DOHH2 (cell line): ENCODE data around the gene RPTOR.

Experiments used
- H3F3A ChIP-seq: fragments of 200-600 bp; sonication (generic), shearing (Covaris generic); 2 replicates; pipeline ENCODE4 v1.6.0; 2016; ENCODE audit warnings: antibody characterized with exemption, mild to moderate bottlenecking; ENCODE audit not compliant: control insufficient read depth, insufficient read depth
- H3K27ac ChIP-seq: fragments of 200-600 bp; sonication (generic); 2 replicates; pipeline ENCODE4 v1.5.1; 2014; ENCODE audit warnings: low read depth, mild to moderate bottlenecking, low read length, moderate library complexity
- H3K27me3 ChIP-seq: fragments of 200-600 bp; sonication (generic); 2 replicates; pipeline ENCODE4 v1.6.1; 2014; ENCODE audit warnings: mild to moderate bottlenecking, low read length, mixed read lengths; ENCODE audit not compliant: control insufficient read depth
- H3K36me3 ChIP-seq: fragments of 200-600 bp; sonication (generic); 2 replicates; pipeline ENCODE4 v1.6.1; 2014; ENCODE audit warnings: mild to moderate bottlenecking, low read length, moderate library complexity, mixed read lengths; ENCODE audit not compliant: control insufficient read depth
- H3K4me1 ChIP-seq: fragments of 200-600 bp; sonication (generic); 2 replicates; pipeline ENCODE4 v1.6.1; 2014; ENCODE audit warnings: mild to moderate bottlenecking, low read length, mixed read lengths; ENCODE audit not compliant: control insufficient read depth
- H3K4me2 ChIP-seq: fragments of 200-600 bp; sonication (generic); 2 replicates; pipeline ENCODE4 v1.6.0; 2014; ENCODE audit warnings: mild to moderate bottlenecking, low read length, moderate library complexity
- H3K4me3 ChIP-seq: fragments of 200-600 bp; sonication (generic); 2 replicates; pipeline ENCODE4 v1.5.1; 2014; ENCODE audit warnings: mild to moderate bottlenecking, low read length, mixed read lengths
- H3K79me2 ChIP-seq: fragments of 200-600 bp; sonication (generic); 2 replicates; pipeline ENCODE4 v1.6.1; 2014; ENCODE audit warnings: mild to moderate bottlenecking, low read length, mixed read lengths; ENCODE audit not compliant: control insufficient read depth
- H3K9me2 ChIP-seq: fragments of 200-600 bp; sonication (generic); replicated peaks from 2 replicates; pipeline ENCODE4 v1.6.1; 2014; ENCODE audit warnings: mild to moderate bottlenecking, low read length, mixed read lengths; ENCODE audit not compliant: control insufficient read depth
- H3K9me3 ChIP-seq: fragments of 200-600 bp; sonication (generic); 2 replicates; pipeline ENCODE4 v1.6.1; 2014; ENCODE audit warnings: antibody characterized with exemption, low read length, mixed read lengths; ENCODE audit not compliant: control insufficient read depth, insufficient read depth
- H4K20me1 ChIP-seq: fragments of 200-600 bp; sonication (generic); 2 replicates; pipeline ENCODE4 v1.6.0; 2014; ENCODE audit warnings: low read depth, mild to moderate bottlenecking, antibody characterized with exemption, low read length, moderate library complexity; ENCODE audit not compliant: control insufficient read depth, insufficient read depth
- CTCF ChIP-seq: fragments of 200-600 bp; sonication (generic); IDR thresholded peaks from one replicate; pipeline ENCODE4 v1.5.1; 2014; ENCODE audit warnings: antibody characterized with exemption, mild to moderate bottlenecking, low read depth, low read length; ENCODE audit not compliant: poor library complexity, severe bottlenecking
- EZH2phosphoT487 ChIP-seq: fragments of 200-600 bp; sonication (generic); IDR thresholded peaks from 2 replicates; pipeline ENCODE4 v1.6.1; 2017; ENCODE audit warnings: borderline replicate concordance, mild to moderate bottlenecking, antibody characterized with exemption, low read length, moderate library complexity, mixed read lengths

RPTOR gene

GRCh38 chr17:80884811-80885210 is 340.2 kb downstream of the RPTOR start:
- no peak overlapping the region for H3K4me3 ChIP-seq
- H3K27me3 ChIP-seq, result no peaks in the 10 kb centered on the region
- H3K36me3 ChIP-seq, result peaks cover 18% of the 10 kb centered on the region; the same call in 1 of the 2 replicates
- no peaks in the 10 kb centered on the region for H4K20me1 ChIP-seq
- H3K4me2 ChIP-seq, result no peak overlapping the region
- H3K79me2 ChIP-seq, result no peaks in the 10 kb centered on the region
- no peak for TF ChIP-seq CTCF
- no peak for TF ChIP-seq EZH2phosphoT487
- no peaks in the 10 kb centered on the region for H3F3A ChIP-seq
- H3K9me3 ChIP-seq, result no peaks in the 10 kb centered on the region
- H3K27ac ChIP-seq, result no peak overlapping the region
- H3K9me2 ChIP-seq, result no peaks in the 10 kb centered on the region
- H3K4me1 ChIP-seq, result no peaks in the 10 kb centered on the region

- Histone ChIP-seq H3K36me3 (peaks cover 14% of the 10 kb centered on the region; the same call in 1 of the 2 replicates), H3K4me2 (no peak overlapping the region), H3K9me2 (no peaks in the 10 kb centered on the region), H3K27me3 (no peaks in the 10 kb centered on the region), H3K4me1 (no peaks in the 10 kb centered on the region), H3K4me3 (no peak overlapping the region), H3K79me2 (no peaks in the 10 kb centered on the region), H3K9me3 (no peaks in the 10 kb centered on the region), H4K20me1 (no peaks in the 10 kb centered on the region), H3F3A (no peaks in the 10 kb centered on the region), H3K27ac (no peak overlapping the region)
- no peak for TF ChIP-seq CTCF
- no peak for TF ChIP-seq EZH2phosphoT487
Measured at GRCh38 chr17:80885947-80886582, 341.4 kb downstream of the RPTOR start.

- TF ChIP-seq EZH2phosphoT487, result no peak
- TF ChIP-seq CTCF, result no peak
- no peak overlapping the region for H3K4me3 ChIP-seq
- H3K4me2 ChIP-seq, result no peak overlapping the region
- peaks cover 13% of the 10 kb centered on the region; the same call in 1 of the 2 replicates for H3K36me3 ChIP-seq
- no peaks in the 10 kb centered on the region for H3K27me3 ChIP-seq
- no peaks in the 10 kb centered on the region for H3K79me2 ChIP-seq
- no peaks in the 10 kb centered on the region for H3K9me2 ChIP-seq
- no peaks in the 10 kb centered on the region for H3F3A ChIP-seq
- no peak overlapping the region for H3K27ac ChIP-seq
- H3K4me1 ChIP-seq, result no peaks in the 10 kb centered on the region
- H4K20me1 ChIP-seq, result no peaks in the 10 kb centered on the region
- H3K9me3 ChIP-seq, result no peaks in the 10 kb centered on the region
Measured at GRCh38 chr17:80886641-80887573, 342.3 kb downstream of the RPTOR start.
